C1 segment of cervical spinal cord (tissue), 14 donors: ENCODE measurements around the gene ABHD18.
"Not testable (repeated sequence)": the region's sequence is repeated elsewhere in the genome, so short reads cannot be mapped to it uniquely, and the experiment has no call there.

Source experiments
- DNase-seq, 14 donors: peaks; one replicate each; lab custom pipeline; 2025; lab: John Stamatoyannopoulos, UW

Gene ABHD18

DNA sequence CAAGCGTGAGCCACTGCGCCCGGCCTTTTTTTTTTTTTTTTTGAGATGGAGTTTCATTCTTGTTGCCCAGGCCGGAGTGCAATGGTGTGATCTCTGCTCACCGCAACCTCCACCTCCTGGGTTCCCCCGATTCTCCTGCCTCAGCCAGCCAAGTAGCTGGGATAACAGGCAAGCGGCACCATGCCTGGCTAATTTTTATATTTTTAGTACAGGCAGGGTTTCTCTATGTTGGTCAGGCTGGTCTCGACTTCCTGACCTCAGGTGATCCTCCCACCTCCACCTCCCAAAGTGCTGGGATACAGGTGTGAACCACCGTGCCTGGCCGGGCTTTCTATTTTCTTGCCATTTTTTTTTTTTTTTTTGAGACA lies 101.2 kb downstream of the ABHD18 start:
- DNase-seq: not testable (repeated sequence)

DNA sequence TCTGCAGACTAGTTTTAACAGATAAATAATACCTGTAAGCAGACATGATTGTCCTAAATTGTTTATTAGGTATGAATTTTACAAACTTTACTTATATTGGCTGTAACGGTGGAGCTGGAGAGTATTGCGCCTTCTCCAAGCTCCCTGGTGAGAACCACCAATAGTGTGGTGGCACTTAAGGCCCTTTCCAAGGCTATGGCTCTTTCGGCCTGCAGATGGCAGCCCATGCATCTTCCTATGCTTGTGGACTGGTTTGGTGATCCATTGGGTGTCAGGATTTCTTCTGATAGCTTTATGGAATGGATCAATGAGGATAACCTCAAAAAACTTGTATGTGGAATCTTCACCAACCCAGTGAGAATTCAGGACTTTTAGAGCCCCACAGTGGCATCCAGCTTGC lies 103.7 kb downstream of the ABHD18 start:
- DNase-seq: no peak

DNA sequence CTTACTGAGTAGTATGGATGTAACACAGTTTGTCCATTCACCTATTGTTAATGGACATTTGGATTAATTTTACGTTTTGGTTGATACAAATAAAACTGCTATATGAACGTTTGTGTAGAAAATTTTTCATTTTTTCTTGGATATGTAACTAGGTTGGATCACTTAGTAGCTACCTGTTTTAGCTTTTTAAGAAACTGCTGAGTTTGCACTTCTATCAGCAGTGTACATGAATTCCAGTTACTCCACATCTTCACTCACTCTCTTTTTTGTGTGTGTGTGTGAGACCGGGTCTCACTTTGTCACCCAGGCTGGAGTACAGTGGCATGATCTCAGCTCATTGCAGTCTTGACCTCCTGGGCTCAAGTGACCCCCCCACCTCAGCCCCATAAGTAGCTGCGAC lies 111.3 kb downstream of the ABHD18 start:
- DNase-seq: no peak
